HCT116 (cell line): Measurements from ENCODE around the gene NDUFB8. TPM values are rescaled to one million over a fixed set of nuclear protein-coding genes. Genes with fewer than 3 reads are reported as not detected.

ENCODE experiments used
- ATAC-seq: fragments of 200-7000 bp; cut with Tn5 transposase; 2 replicates; pipeline ENCODE4 v1.9.1; 2020; ENCODE audit warnings: mild to moderate bottlenecking, moderate library complexity
- BruUV-seq: library from RNA; stranded (reverse); fragments of 400-500 nt; replicated peaks from 2 replicates; lab custom pipeline; 2021; lab: Mats Ljungman, UMichigan
- CTCF ChIA-PET: fragments of 300-600 bp; sonication (Branson Sonifier 250); formaldehyde crosslinking; loops from one replicate; lab custom pipeline; 2021; ENCODE audit warnings: antibody characterized with exemption; lab: Charles Lee
- POLR2A ChIA-PET: fragments of 300-600, 350-600 bp; sonication (Branson Sonifier 250); formaldehyde crosslinking; loops from one replicate; lab custom pipeline; 2021; ENCODE audit warnings: antibody characterized with exemption; lab: Charles Lee
- RAD21 ChIA-PET, 2 experiments: fragments of 300-600 bp; sonication (Branson Sonifier 250); formaldehyde crosslinking; loops; one replicate each; lab custom pipeline; 2023; ENCODE audit warnings: low total read pairs in 2 of 2; ENCODE audit not compliant: uncharacterized antibody in 2 of 2, unreplicated experiment in 2 of 2, low non-redundant PET in 1 of 2; lab: Charles Lee
- DNase-seq: peaks from one replicate; pipeline ENCODE4 v3.0.0-alpha.2; 2010; ENCODE audit warnings: low read depth, low spot score
- H2AFZ ChIP-seq: fragments of 200-600 bp; shearing (Covaris generic), sonication (generic); 2 replicates; pipeline ENCODE4 v1.6.1; 2017; ENCODE audit warnings: low read depth, mixed run types, mixed read lengths, antibody characterized with exemption, low read length; ENCODE audit not compliant: poor library complexity, severe bottlenecking
- H3K27ac ChIP-seq: 2 replicates; pipeline ENCODE4 v1.5.1; 2012; ENCODE audit warnings: low read depth, low read length
- H3K27me3 ChIP-seq: fragments of 200-600 bp; sonication (generic); 2 replicates; pipeline ENCODE4 v1.6.1; 2016; ENCODE audit warnings: mixed run types, low read length, mixed read lengths; ENCODE audit not compliant: insufficient read depth
- H3K36me3 ChIP-seq, 2 experiments: fragments of 200-500 bp in 1 of 2; fragments of 200-600 bp in 1 of 2; sonication (Bioruptor generic) in 1 of 2; sonication (generic) in 1 of 2; 2 replicates each; pipeline versions ENCODE4 v1.5.1 to v1.6.1; 2014 to 2016; ENCODE audit warnings: low read length in 2 of 2, inconsistent platforms in 1 of 2, mixed read lengths in 1 of 2, mixed run types in 1 of 2; ENCODE audit not compliant: insufficient read depth in 2 of 2, control insufficient read depth in 1 of 2
- H3K4me1 ChIP-seq, 2 experiments: fragments of 200-600 bp in 1 of 2; sonication (generic) in 1 of 2; 2 replicates each; pipeline versions ENCODE4 v1.5.1 to v1.6.1; 2012 to 2017; ENCODE audit warnings: low read length in 2 of 2, inconsistent platforms in 1 of 2, mild to moderate bottlenecking in 1 of 2, mixed read lengths in 1 of 2, mixed run types in 1 of 2, moderate library complexity in 1 of 2; ENCODE audit not compliant: insufficient read depth in 2 of 2, control insufficient read depth in 1 of 2
- H3K4me2 ChIP-seq: fragments of 200-600 bp; sonication (generic); 2 replicates; pipeline ENCODE4 v1.6.1; 2017; ENCODE audit warnings: mixed run types, low read length, mixed read lengths
- H3K4me3 ChIP-seq, 2 experiments: fragments of 200-600 bp in 1 of 2; sonication (generic) in 1 of 2; replicated peaks in 1 of 2; 2 replicates each; pipeline ENCODE4 v1.5.1; 2011 to 2016; ENCODE audit warnings: low read length in 2 of 2, control low read depth in 1 of 2, low read depth in 1 of 2, mild to moderate bottlenecking in 1 of 2, mixed read lengths in 1 of 2, mixed run types in 1 of 2
- H3K79me2 ChIP-seq: fragments of 200-600 bp; sonication (generic); 2 replicates; pipeline ENCODE4 v1.6.1; 2017; ENCODE audit warnings: mild to moderate bottlenecking, mixed run types, low read length, moderate library complexity, mixed read lengths; ENCODE audit not compliant: insufficient read depth
- H3K9ac ChIP-seq: fragments of 200-600 bp; sonication (generic); 2 replicates; pipeline ENCODE4 v1.6.1; 2016; ENCODE audit warnings: low read length, mixed read lengths
- H3K9me2 ChIP-seq: fragments of 200-600 bp; sonication (generic), shearing (Covaris generic); 2 replicates; pipeline ENCODE4 v1.6.1; 2017; ENCODE audit warnings: mixed run types, mild to moderate bottlenecking, moderate library complexity; ENCODE audit not compliant: insufficient read depth
- H3K9me3 ChIP-seq, 2 experiments: fragments of 200-500 bp in 1 of 2; fragments of 200-600 bp in 1 of 2; sonication (Bioruptor generic) in 1 of 2; sonication (generic) in 1 of 2; 2 replicates each; pipeline ENCODE4 v1.6.1; 2014 to 2017; ENCODE audit warnings: low read length in 2 of 2, mixed read lengths in 2 of 2, inconsistent platforms in 1 of 2, low read depth in 1 of 2, mild to moderate bottlenecking in 1 of 2, mixed run types in 1 of 2, moderate library complexity in 1 of 2; ENCODE audit not compliant: control insufficient read depth in 1 of 2, insufficient read depth in 1 of 2
- H4K20me1 ChIP-seq: fragments of 200-600 bp; sonication (generic), shearing (Covaris generic); 2 replicates; pipeline ENCODE4 v1.6.1; 2017; ENCODE audit warnings: mixed run types, mild to moderate bottlenecking, moderate library complexity; ENCODE audit not compliant: insufficient read depth
- ELF1 ChIP-seq: IDR thresholded peaks from 2 replicates; pipeline ENCODE4 v1.6.1; 2012; ENCODE audit warnings: low read depth, borderline replicate concordance
- POLR2A ChIP-seq: IDR thresholded peaks from 2 replicates; pipeline ENCODE4 v1.7.0; 2011; ENCODE audit warnings: borderline replicate concordance; ENCODE audit not compliant: insufficient read depth, insufficient read length; ENCODE audit errors: extremely low read depth
- SIN3A ChIP-seq: IDR thresholded peaks from 2 replicates; pipeline ENCODE4 v1.6.1; 2012; ENCODE audit warnings: low read depth
- SRF ChIP-seq: IDR thresholded peaks from 2 replicates; pipeline ENCODE4 v1.6.1; 2012; ENCODE audit warnings: low read depth
- intact Hi-C: fragments of 100-400 bp; cut with micrococcal nuclease; formaldehyde crosslinking; loops from 2 replicates; pipeline ENCODE4 v1.10.0; 2022
- total RNA-seq: library from RNA; stranded (reverse); gene quantifications from one replicate; pipeline ENCODE4 v1.2.1, GENCODE V29; 2021; ENCODE audit not compliant: unreplicated experiment
- TF ChIP-seq, protein P1 (sequence below): IDR thresholded peaks from 2 replicates; pipeline ENCODE4 v1.6.1; 2012; ENCODE audit warnings: low read depth

NDUFB8 gene
- total RNA-seq, 1 experiment from 2014 or later: 243 TPM

DNA sequence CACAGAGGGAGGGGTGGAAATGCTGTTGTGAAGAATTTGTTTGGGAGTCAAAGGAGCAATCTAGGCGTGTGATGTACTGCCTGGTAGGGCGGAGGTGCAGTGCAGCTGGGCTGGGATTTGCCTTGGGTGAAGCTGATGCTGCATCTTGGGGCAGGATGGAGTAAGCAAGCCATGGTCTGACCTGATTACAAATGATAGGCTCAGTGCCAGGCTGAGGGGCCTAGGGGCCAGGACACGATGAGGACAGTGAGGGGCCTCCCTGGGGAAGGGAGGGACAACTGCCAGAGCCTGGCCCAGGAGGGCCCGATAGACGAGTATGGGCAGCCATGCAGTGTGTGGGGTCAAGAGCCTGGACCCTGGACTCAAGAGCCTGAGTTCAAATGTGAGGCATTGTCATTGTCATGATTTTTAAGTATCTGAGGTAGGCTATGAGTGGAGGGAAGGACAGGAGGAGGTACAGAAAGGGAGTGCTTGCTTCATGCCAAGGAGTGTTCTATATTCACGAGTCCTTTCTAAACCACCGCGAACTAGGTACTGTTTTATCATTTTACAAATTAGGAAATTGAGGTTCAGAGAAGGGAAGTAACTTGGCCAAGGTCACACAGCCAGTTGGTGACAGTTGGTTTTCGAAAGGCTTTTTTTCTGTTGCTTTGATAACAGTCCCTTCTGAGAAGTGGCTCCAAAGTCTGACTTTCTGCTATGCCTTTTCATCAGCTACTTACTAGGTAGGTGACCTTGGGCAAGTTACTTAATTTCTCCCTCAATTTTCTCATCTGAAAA, 35.7 kb upstream of the NDUFB8 start:
- POLR2A ChIA-PET: no interaction called here
- peaks cover 0 to 19% of the 10 kb centered on the region in 2 experiments; a peak in 2 of 4 replicates for H3K4me1 ChIP-seq
- TF ChIP-seq POLR2A (no peak), SIN3A (no peak), ELF1 (no peak), SRF (no peak)
- TF ChIP-seq, protein P1, sequence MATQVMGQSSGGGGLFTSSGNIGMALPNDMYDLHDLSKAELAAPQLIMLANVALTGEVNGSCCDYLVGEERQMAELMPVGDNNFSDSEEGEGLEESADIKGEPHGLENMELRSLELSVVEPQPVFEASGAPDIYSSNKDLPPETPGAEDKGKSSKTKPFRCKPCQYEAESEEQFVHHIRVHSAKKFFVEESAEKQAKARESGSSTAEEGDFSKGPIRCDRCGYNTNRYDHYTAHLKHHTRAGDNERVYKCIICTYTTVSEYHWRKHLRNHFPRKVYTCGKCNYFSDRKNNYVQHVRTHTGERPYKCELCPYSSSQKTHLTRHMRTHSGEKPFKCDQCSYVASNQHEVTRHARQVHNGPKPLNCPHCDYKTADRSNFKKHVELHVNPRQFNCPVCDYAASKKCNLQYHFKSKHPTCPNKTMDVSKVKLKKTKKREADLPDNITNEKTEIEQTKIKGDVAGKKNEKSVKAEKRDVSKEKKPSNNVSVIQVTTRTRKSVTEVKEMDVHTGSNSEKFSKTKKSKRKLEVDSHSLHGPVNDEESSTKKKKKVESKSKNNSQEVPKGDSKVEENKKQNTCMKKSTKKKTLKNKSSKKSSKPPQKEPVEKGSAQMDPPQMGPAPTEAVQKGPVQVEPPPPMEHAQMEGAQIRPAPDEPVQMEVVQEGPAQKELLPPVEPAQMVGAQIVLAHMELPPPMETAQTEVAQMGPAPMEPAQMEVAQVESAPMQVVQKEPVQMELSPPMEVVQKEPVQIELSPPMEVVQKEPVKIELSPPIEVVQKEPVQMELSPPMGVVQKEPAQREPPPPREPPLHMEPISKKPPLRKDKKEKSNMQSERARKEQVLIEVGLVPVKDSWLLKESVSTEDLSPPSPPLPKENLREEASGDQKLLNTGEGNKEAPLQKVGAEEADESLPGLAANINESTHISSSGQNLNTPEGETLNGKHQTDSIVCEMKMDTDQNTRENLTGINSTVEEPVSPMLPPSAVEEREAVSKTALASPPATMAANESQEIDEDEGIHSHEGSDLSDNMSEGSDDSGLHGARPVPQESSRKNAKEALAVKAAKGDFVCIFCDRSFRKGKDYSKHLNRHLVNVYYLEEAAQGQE: no peak
- H3K27me3 ChIP-seq: no peaks in the 10 kb centered on the region
- no peaks in the 10 kb centered on the region for H3K9me2 ChIP-seq
- no peaks in the 10 kb centered on the region for H3K9me3 ChIP-seq
- H3K4me2 ChIP-seq: no peak overlapping the region
- BruUV-seq: no TSS peak
- H3K36me3 ChIP-seq: no peaks in the 10 kb centered on the region
- no peaks in the 10 kb centered on the region for H3K79me2 ChIP-seq
- no peak overlapping the region for H3K27ac ChIP-seq
- DNase-seq: no peak
- CTCF ChIA-PET: interaction anchor here (0.9 to 10.7 kb wide), 3 partner anchors 34 to 312 kb away, joined by 3 to 182 read pairs (median 4); no protein-coding TSS in a partner anchor
- no peak overlapping the region for H3K9ac ChIP-seq
- no peak overlapping the region for H3K4me3 ChIP-seq
- RAD21 ChIA-PET: no interaction called here
- no peaks in the 10 kb centered on the region for H4K20me1 ChIP-seq
- no peak overlapping the region for H2AFZ ChIP-seq
- no peak for ATAC-seq
- intact Hi-C loops: loop anchor here (5.0 kb wide), 1 partner anchor 257 kb away; no protein-coding TSS in a partner anchor
